ENCODE measurements around the gene GPATCH8.

Gene GPATCH8

GRCh38 chr17:44502598-44503146 is 534 bp downstream of the GPATCH8 start:
- Mint-ChIP-seq H3K27me3 (peaks cover 8% of the 10 kb centered on the region), H3K9me3 (no peaks in the 10 kb centered on the region), H3K27ac (peak overlapping the region; percentile 88), H3K4me3 (peak overlapping the region; percentile 90), H3K4me1 (ENCODE audit: low read depth) (peaks cover 21% of the 10 kb centered on the region), H3K36me3 (ENCODE audit: low read depth) (peaks cover 15% of the 10 kb centered on the region)
- intact Hi-C loops (cut with micrococcal nuclease), result loop anchor here (10.0 kb wide), 1 partner anchor 298 kb away; no protein-coding TSS in a partner anchor

GRCh38 chr17:44501866-44502375 is 1.3 kb downstream of the GPATCH8 start:
- Mint-ChIP-seq H3K27ac (peak overlapping the region; percentile 88), H3K4me1 (ENCODE audit: low read depth) (peaks cover 21% of the 10 kb centered on the region), H3K36me3 (ENCODE audit: low read depth) (peaks cover 15% of the 10 kb centered on the region), H3K27me3 (peaks cover 7% of the 10 kb centered on the region), H3K9me3 (no peaks in the 10 kb centered on the region), H3K4me3 (peak overlapping the region; percentile 90)
- intact Hi-C loops (cut with micrococcal nuclease), result loop anchor here (10.0 kb wide), 1 partner anchor 297 kb away; no protein-coding TSS in a partner anchor

DNA sequence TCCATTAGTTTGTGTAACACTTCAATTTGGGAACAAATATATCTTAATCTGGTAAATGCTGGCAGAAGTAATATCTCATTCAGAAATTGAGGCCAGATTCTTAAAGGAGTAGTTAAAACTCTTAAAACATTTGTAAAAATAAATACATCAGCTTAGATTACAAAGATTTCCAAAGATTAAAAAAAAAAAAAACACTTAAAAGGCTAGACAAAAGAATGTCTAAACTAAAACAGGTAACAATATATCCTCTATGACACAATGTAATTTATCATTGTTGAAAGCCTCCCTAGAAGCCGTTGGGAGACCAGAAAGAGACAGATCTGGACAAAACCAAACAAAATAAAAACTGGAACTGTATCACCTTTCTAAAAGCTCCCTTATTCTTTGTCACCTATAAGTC is 3.5 kb downstream of the GPATCH8 start:
- Mint-ChIP-seq H3K9me3 (no peaks in the 10 kb centered on the region), H3K4me1 (ENCODE audit: low read depth) (peaks cover 24% of the 10 kb centered on the region), H3K27ac (no peak overlapping the region), H3K4me3 (no peak overlapping the region), H3K36me3 (ENCODE audit: low read depth) (peaks cover 15% of the 10 kb centered on the region), H3K27me3 (no peaks in the 10 kb centered on the region)
- intact Hi-C loops (cut with micrococcal nuclease), result loop anchor here (10.0 kb wide), 1 partner anchor 295 kb away; no protein-coding TSS in a partner anchor

DNA sequence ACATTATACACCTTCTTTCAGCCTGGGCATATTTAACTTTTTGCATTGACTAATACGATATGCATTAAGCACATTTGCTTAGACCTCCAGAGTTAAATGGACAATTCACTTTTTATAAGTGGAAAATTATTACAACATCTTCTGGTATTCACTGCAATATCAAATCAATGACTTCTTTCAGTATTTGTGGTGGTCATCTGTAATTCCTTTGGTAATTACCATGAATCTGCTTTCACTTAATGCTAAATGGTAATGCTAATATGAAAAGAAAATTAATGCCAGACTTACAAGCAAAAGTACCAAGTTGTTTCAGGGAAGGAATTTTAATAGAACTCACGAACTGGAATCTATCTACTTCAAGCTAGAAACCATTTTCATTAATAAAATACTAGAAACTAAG is 6.4 kb downstream of the GPATCH8 start:
- peaks cover 33% of the 10 kb centered on the region for H3K4me1 Mint-ChIP-seq (ENCODE audit: low read depth)
- no peaks in the 10 kb centered on the region for H3K27me3 Mint-ChIP-seq
- peaks cover 12% of the 10 kb centered on the region for H3K36me3 Mint-ChIP-seq (ENCODE audit: low read depth)
- no peak overlapping the region for H3K4me3 Mint-ChIP-seq
- intact Hi-C loops (cut with micrococcal nuclease), result no loop called here
- no peak overlapping the region for H3K27ac Mint-ChIP-seq
- no peaks in the 10 kb centered on the region for H3K9me3 Mint-ChIP-seq

GRCh38 chr17:44493339-44493738 is 9.9 kb downstream of the GPATCH8 start:
- no peaks in the 10 kb centered on the region for H3K27me3 Mint-ChIP-seq
- no peak overlapping the region for H3K27ac Mint-ChIP-seq
- H3K36me3 Mint-ChIP-seq (ENCODE audit: low read depth), result peaks cover 20% of the 10 kb centered on the region
- intact Hi-C loops (cut with micrococcal nuclease), result no loop called here
- no peak overlapping the region for H3K4me3 Mint-ChIP-seq
- peaks cover 28% of the 10 kb centered on the region for H3K4me1 Mint-ChIP-seq (ENCODE audit: low read depth)
- no peaks in the 10 kb centered on the region for H3K9me3 Mint-ChIP-seq

- intact Hi-C loops (cut with micrococcal nuclease), result no loop called here
- Mint-ChIP-seq H3K4me1 (ENCODE audit: low read depth) (peaks cover 23% of the 10 kb centered on the region), H3K27me3 (no peaks in the 10 kb centered on the region), H3K36me3 (ENCODE audit: low read depth) (peaks cover 21% of the 10 kb centered on the region), H3K27ac (no peak overlapping the region), H3K9me3 (no peaks in the 10 kb centered on the region), H3K4me3 (no peak overlapping the region)
These were observed 10.4 kb downstream of the GPATCH8 start for GRCh38 chr17:44492706-44493272.

- Mint-ChIP-seq H3K9me3 (no peaks in the 10 kb centered on the region), H3K27ac (no peak overlapping the region), H3K36me3 (ENCODE audit: low read depth) (peaks cover 31% of the 10 kb centered on the region), H3K4me3 (no peak overlapping the region), H3K4me1 (ENCODE audit: low read depth) (peaks cover 19% of the 10 kb centered on the region), H3K27me3 (no peaks in the 10 kb centered on the region)
- intact Hi-C loops (cut with micrococcal nuclease), result no loop called here
These were observed 13.6 kb downstream of the GPATCH8 start for GRCh38 chr17:44489581-44489980.

DNA sequence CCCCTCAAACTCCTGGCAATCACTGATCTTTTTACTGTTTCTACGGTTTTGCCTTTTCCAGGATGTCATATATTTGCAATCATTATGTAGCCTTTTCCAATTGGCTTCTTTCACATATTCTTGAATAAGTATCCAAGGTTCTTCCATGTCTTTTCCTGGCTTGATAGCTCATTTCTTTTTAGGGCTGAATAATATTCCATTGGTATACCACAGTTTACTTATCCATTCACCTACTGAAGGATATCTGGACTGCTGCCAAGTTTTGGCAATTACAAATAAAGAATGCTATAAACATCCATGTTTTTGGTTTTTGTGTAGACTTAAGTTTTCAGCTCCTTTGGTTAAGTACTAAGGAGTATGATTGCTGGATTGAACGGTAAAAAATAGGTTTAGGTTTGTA is 16.0 kb downstream of the GPATCH8 start:
- Mint-ChIP-seq H3K27ac (no peak overlapping the region), H3K4me3 (no peak overlapping the region), H3K9me3 (no peaks in the 10 kb centered on the region), H3K27me3 (no peaks in the 10 kb centered on the region), H3K36me3 (ENCODE audit: low read depth) (peaks cover 25% of the 10 kb centered on the region), H3K4me1 (ENCODE audit: low read depth) (peaks cover 12% of the 10 kb centered on the region)
- intact Hi-C loops (cut with micrococcal nuclease), result no loop called here

DNA sequence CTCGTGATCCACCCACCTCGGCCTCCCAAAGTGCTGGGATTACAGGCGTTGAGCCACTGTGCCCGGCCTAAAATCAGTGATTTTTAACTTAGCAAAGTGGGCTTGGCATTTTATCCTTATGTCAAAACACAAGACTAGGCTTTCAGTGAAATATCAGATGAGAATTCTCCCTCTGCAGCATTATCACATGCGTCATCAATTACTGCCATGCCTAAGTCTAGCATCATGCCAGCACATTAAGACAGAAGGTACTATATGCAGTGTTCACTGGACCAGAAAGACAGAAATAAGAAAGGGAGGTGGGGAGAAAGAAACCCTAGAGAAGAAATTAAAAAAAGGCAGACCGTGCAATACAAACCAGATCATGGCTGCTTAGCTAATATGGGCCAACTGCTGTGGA is 29.8 kb downstream of the GPATCH8 start:
- Mint-ChIP-seq H3K36me3 (ENCODE audit: low read depth) (peaks cover 33% of the 10 kb centered on the region), H3K4me3 (no peak overlapping the region), H3K27me3 (no peaks in the 10 kb centered on the region), H3K9me3 (no peaks in the 10 kb centered on the region), H3K27ac (no peak overlapping the region), H3K4me1 (ENCODE audit: low read depth) (no peaks in the 10 kb centered on the region)
- intact Hi-C loops (cut with micrococcal nuclease), result no loop called here

DNA sequence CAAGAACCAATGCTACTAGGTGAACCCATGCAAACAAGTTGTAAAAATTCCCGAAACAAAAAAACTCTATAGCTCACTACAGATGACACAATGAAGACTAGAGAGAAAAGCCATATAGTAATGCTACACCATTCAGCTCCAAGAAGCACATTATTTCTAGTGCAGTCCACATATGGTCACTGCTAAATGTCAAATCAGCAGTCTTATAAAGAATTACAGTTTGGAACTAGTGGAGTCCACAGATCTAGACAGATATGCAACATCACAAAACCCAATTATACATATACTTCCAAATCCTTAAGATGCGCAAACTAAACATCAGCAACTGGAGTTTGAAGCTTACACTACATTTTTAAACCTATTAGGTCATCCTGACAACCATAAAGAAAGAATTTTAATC is 33.5 kb downstream of the GPATCH8 start:
- Mint-ChIP-seq H3K9me3 (no peaks in the 10 kb centered on the region), H3K36me3 (ENCODE audit: low read depth) (peaks cover 56% of the 10 kb centered on the region), H3K4me1 (ENCODE audit: low read depth) (peaks cover 16% of the 10 kb centered on the region), H3K4me3 (no peak overlapping the region), H3K27me3 (no peaks in the 10 kb centered on the region), H3K27ac (no peak overlapping the region)
- intact Hi-C loops (cut with micrococcal nuclease), result no loop called here

- peaks cover 64% of the 10 kb centered on the region for H3K36me3 Mint-ChIP-seq (ENCODE audit: low read depth)
- H3K27ac Mint-ChIP-seq, result no peak overlapping the region
- no peaks in the 10 kb centered on the region for H3K9me3 Mint-ChIP-seq
- intact Hi-C loops (cut with micrococcal nuclease), result no loop called here
- peaks cover 20% of the 10 kb centered on the region for H3K4me1 Mint-ChIP-seq (ENCODE audit: low read depth)
- no peak overlapping the region for H3K4me3 Mint-ChIP-seq
- H3K27me3 Mint-ChIP-seq, result no peaks in the 10 kb centered on the region
These were observed 36.1 kb downstream of the GPATCH8 start for GRCh38 chr17:44467108-44467507.

DNA sequence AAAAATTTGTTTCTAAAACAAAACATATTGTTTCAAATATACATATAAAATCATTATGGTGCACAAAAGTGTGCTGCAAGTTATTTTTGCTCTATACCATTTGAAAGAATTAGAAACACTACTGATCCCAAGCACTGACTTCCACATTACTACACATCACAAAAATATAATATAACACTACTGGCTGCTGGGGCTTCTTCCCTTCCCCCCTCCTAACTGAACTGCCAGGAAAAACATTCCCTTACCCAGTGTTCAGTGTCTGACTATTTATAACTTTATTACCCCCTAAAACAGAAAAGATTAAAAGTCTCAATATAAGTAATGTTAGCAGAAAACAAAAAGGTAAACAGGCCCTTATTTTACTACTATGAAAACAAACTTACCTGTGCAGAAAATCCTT is 36.9 kb downstream of the GPATCH8 start:
- Mint-ChIP-seq H3K4me1 (ENCODE audit: low read depth) (peaks cover 20% of the 10 kb centered on the region), H3K4me3 (no peak overlapping the region), H3K27me3 (no peaks in the 10 kb centered on the region), H3K9me3 (no peaks in the 10 kb centered on the region), H3K27ac (no peak overlapping the region), H3K36me3 (ENCODE audit: low read depth) (peaks cover 69% of the 10 kb centered on the region)
- intact Hi-C loops (cut with micrococcal nuclease), result no loop called here

DNA sequence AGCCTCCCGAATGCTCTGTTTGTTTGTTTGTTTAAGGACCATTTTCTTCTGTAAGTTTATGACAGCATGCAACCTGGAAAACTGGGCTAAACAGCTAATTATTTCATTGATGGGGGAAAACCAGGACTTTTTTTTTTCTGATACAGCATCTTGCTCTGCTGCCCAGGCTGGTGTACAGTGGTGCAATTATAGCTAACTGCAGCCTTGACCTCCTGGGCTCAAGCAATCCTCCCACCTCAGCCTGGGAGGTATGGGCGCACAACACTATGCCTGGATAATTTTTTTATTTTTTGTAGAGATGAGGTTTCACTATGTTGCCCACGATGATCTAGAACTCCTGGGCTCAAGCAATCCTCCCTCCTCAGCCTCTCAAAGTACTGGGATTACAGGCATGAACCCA is 37.3 kb downstream of the GPATCH8 start:
- Mint-ChIP-seq H3K27ac (no peak overlapping the region), H3K4me3 (no peak overlapping the region), H3K36me3 (ENCODE audit: low read depth) (peaks cover 65% of the 10 kb centered on the region), H3K9me3 (no peaks in the 10 kb centered on the region), H3K4me1 (ENCODE audit: low read depth) (peaks cover 20% of the 10 kb centered on the region), H3K27me3 (no peaks in the 10 kb centered on the region)
- intact Hi-C loops (cut with micrococcal nuclease), result no loop called here

DNA sequence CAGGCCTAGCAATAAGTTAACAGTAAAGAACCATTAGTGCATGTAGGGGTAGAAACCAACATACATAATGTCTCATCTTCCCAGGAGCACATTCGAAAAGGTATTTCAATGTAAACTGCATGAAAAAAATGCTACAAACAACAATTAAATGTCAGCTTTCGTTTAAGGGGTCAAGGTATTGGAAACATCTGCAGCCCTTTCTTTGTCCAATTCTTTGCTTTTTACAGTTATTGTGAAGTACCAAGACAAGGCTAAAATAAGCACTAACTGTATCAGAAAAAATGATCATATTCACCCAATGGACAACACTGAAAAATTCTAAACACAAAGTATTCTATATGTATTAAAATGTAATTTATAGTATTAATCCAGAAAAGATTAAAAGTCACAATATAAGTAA is 37.9 kb downstream of the GPATCH8 start:
- no peaks in the 10 kb centered on the region for H3K9me3 Mint-ChIP-seq
- peaks cover 60% of the 10 kb centered on the region for H3K36me3 Mint-ChIP-seq (ENCODE audit: low read depth)
- no peak overlapping the region for H3K4me3 Mint-ChIP-seq
- no peak overlapping the region for H3K27ac Mint-ChIP-seq
- intact Hi-C loops (cut with micrococcal nuclease), result no loop called here
- H3K4me1 Mint-ChIP-seq (ENCODE audit: low read depth), result peaks cover 20% of the 10 kb centered on the region
- H3K27me3 Mint-ChIP-seq, result no peaks in the 10 kb centered on the region

- Mint-ChIP-seq H3K36me3 (ENCODE audit: low read depth) (peaks cover 55% of the 10 kb centered on the region), H3K9me3 (no peaks in the 10 kb centered on the region), H3K4me3 (no peak overlapping the region), H3K27me3 (no peaks in the 10 kb centered on the region), H3K4me1 (ENCODE audit: low read depth) (peaks cover 20% of the 10 kb centered on the region), H3K27ac (no peak overlapping the region)
- intact Hi-C loops (cut with micrococcal nuclease), result no loop called here
These were observed 39.2 kb downstream of the GPATCH8 start for GRCh38 chr17:44464037-44464436.

Measured in dendritic cell treated with granulocyte-macrophage colony-stimulating factor and Interleukin-4, amounts not matched to agents 40 ng/mL and 50 ng/mL, for 4 days (primary cell).